ENCODE results near the gene ROBO2. TPM values are rescaled to one million over a fixed set of nuclear protein-coding genes. Genes with fewer than 3 reads are reported as not detected.

Gene ROBO2
- total RNA-seq, 2 donors from 2014 or later: not detected

- DNase-seq (ENCODE audit: low spot score): no peak
- Mint-ChIP-seq H3K36me3 (no peaks in the 10 kb centered on the region), H3K27me3 (no peaks in the 10 kb centered on the region), H3K27ac (no peak overlapping the region), H3K4me1 (ENCODE audit: low read depth in 2 of 2) (no peaks in the 10 kb centered on the region), H3K9me3 (peaks cover 4% of the 10 kb centered on the region), H3K4me3 (no peak overlapping the region)
- ATAC-seq: no peak
Observed at GRCh38 chr3:77446761-77447160, 406.9 kb downstream of the ROBO2 start.

GRCh38 chr3:77449459-77450350, 409.8 kb downstream of the ROBO2 start:
- DNase-seq (ENCODE audit: low spot score): no peak
- Mint-ChIP-seq H3K27me3 (no peaks in the 10 kb centered on the region), H3K4me1 (ENCODE audit: low read depth in 2 of 2) (no peaks in the 10 kb centered on the region), H3K4me3 (no peak overlapping the region), H3K9me3 (no peaks in the 10 kb centered on the region), H3K27ac (no peak overlapping the region), H3K36me3 (no peaks in the 10 kb centered on the region)
- no peak for ATAC-seq

DNA sequence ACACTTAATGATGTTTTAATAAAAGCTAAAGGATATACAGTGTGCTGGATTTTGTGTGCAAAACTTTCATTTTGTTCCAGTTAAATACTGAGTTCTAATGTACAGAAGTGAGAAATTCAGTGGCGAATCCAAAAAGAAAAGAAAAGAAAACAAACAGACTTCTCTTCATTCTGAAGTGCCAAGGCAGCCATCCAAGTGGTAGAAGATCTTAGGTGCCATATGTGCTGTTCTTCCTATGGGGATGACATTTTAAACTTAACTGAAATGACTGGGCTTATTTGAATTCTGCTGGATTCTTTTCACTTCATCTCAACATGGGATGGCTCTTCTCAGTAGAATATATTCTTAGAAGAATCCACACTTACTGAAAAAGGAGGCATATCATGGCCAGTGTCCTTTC, 416.5 kb downstream of the ROBO2 start:
- no peak for DNase-seq (ENCODE audit: low spot score)
- Mint-ChIP-seq H3K27ac (no peak overlapping the region), H3K36me3 (peaks cover 6% of the 10 kb centered on the region), H3K4me1 (ENCODE audit: low read depth in 2 of 2) (no peaks in the 10 kb centered on the region), H3K9me3 (peaks cover 11% of the 10 kb centered on the region), H3K4me3 (no peak overlapping the region), H3K27me3 (no peaks in the 10 kb centered on the region)
- no peak for ATAC-seq

- H3K9me3 Mint-ChIP-seq: peaks cover 11% of the 10 kb centered on the region
- no peaks in the 10 kb centered on the region for H3K4me1 Mint-ChIP-seq (ENCODE audit: low read depth in 2 of 2)
- H3K27me3 Mint-ChIP-seq: no peaks in the 10 kb centered on the region
- DNase-seq (ENCODE audit: low spot score): no peak
- H3K4me3 Mint-ChIP-seq: no peak overlapping the region
- no peak for ATAC-seq
- peaks cover 6% of the 10 kb centered on the region for H3K36me3 Mint-ChIP-seq
- no peak overlapping the region for H3K27ac Mint-ChIP-seq
Observed at GRCh38 chr3:77456906-77457305, 417.0 kb downstream of the ROBO2 start.

DNA sequence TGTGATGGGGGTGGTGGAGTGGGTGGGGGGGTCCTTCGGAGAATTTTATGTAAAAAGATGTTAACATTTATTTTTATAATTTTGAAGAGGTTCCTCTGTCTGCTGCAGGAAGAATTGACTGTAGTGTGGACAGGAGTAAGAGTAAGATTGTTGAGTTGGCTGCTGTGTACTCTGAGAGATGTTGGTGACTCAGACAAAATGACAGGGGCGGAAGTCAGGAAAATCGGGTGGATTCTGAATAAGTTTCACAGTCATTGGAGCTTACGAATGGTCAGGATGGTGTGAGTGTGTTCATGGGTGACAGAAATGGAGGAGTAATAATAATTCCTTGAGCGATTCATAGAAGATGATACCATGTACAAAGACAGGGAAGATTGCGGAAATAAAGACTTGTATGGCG, 420.0 kb downstream of the ROBO2 start:
- H3K4me3 Mint-ChIP-seq: no peak overlapping the region
- H3K36me3 Mint-ChIP-seq: peaks cover 6% of the 10 kb centered on the region
- no peak for ATAC-seq
- H3K27me3 Mint-ChIP-seq: no peaks in the 10 kb centered on the region
- H3K9me3 Mint-ChIP-seq: peaks cover 18% of the 10 kb centered on the region
- H3K27ac Mint-ChIP-seq: no peak overlapping the region
- H3K4me1 Mint-ChIP-seq (ENCODE audit: low read depth in 2 of 2): no peaks in the 10 kb centered on the region
- no peak for DNase-seq (ENCODE audit: low spot score)

DNA sequence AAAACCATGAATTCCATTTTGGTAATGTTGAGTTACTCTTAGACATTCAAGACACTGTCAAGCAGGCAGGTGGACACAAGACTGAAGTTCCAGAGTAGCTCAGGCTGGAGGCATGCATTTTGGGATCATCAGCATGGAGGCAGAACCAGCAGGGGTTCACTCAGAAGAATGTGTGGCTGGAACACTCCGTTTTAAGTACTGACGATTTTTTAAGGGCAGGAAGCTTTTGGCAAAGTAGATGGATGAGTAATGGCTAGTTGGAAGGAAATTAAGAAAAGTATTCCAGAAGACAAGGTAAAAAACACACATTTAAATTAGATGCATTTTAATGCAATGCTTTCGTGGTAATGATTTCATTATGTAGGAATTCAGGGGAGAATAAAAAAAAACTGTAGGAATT, 420.4 kb downstream of the ROBO2 start:
- Mint-ChIP-seq H3K9me3 (peaks cover 18% of the 10 kb centered on the region), H3K27me3 (no peaks in the 10 kb centered on the region), H3K4me1 (ENCODE audit: low read depth in 2 of 2) (no peaks in the 10 kb centered on the region), H3K4me3 (no peak overlapping the region), H3K36me3 (peaks cover 6% of the 10 kb centered on the region), H3K27ac (no peak overlapping the region)
- DNase-seq (ENCODE audit: low spot score) (no peak), ATAC-seq (no peak)

DNA sequence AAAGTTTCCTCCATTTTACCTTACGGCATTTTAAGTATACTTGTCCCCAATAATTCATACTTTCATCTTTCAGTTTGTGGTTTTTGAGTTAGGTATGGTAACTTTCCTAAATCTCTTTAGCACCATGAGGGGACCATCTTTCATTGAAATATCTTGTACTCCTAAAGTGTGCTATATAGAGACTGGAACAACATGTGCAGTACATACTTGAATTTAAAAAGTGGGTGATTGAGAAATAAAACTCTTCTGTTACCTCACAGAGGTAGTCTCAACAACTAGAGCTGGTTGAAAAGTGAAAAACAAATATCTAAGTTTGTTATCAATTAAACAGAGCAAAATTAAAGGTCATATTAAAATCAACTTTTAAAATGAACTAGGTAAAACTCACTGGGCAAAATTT, 423.1 kb downstream of the ROBO2 start:
- no peak overlapping the region for H3K4me3 Mint-ChIP-seq
- ATAC-seq (no peak), DNase-seq (ENCODE audit: low spot score) (no peak)
- peaks cover 12% of the 10 kb centered on the region for H3K36me3 Mint-ChIP-seq
- H3K27me3 Mint-ChIP-seq: no peaks in the 10 kb centered on the region
- H3K4me1 Mint-ChIP-seq (ENCODE audit: low read depth in 2 of 2): no peaks in the 10 kb centered on the region
- peaks cover 25% of the 10 kb centered on the region for H3K9me3 Mint-ChIP-seq
- H3K27ac Mint-ChIP-seq: no peak overlapping the region

- Mint-ChIP-seq H3K4me3 (no peak overlapping the region), H3K36me3 (peaks cover 11% of the 10 kb centered on the region), H3K27ac (no peak overlapping the region), H3K9me3 (peaks cover 25% of the 10 kb centered on the region), H3K4me1 (ENCODE audit: low read depth in 2 of 2) (no peaks in the 10 kb centered on the region), H3K27me3 (no peaks in the 10 kb centered on the region)
- no peak for DNase-seq (ENCODE audit: low spot score)
- no peak for ATAC-seq
Observed at GRCh38 chr3:77464111-77464688, 424.3 kb downstream of the ROBO2 start.

- Mint-ChIP-seq H3K27me3 (no peaks in the 10 kb centered on the region), H3K4me3 (no peak overlapping the region), H3K4me1 (ENCODE audit: low read depth in 2 of 2) (no peaks in the 10 kb centered on the region), H3K36me3 (peaks cover 6% of the 10 kb centered on the region), H3K27ac (no peak overlapping the region), H3K9me3 (peaks cover 22% of the 10 kb centered on the region)
- ATAC-seq (no peak), DNase-seq (ENCODE audit: low spot score) (no peak)
Observed at GRCh38 chr3:77466562-77467115, 426.7 kb downstream of the ROBO2 start.

- H3K4me3 Mint-ChIP-seq: no peak overlapping the region
- H3K9me3 Mint-ChIP-seq: peaks cover 21% of the 10 kb centered on the region
- no peak for ATAC-seq
- H3K27ac Mint-ChIP-seq: no peak overlapping the region
- no peak for DNase-seq (ENCODE audit: low spot score)
- H3K4me1 Mint-ChIP-seq (ENCODE audit: low read depth in 2 of 2): no peaks in the 10 kb centered on the region
- H3K27me3 Mint-ChIP-seq: no peaks in the 10 kb centered on the region
- peaks cover 6% of the 10 kb centered on the region for H3K36me3 Mint-ChIP-seq
Observed at GRCh38 chr3:77467702-77468625, 428.1 kb downstream of the ROBO2 start.

- DNase-seq (ENCODE audit: low spot score) (no peak), ATAC-seq (no peak)
- no peak overlapping the region for H3K4me3 Mint-ChIP-seq
- H3K9me3 Mint-ChIP-seq: peaks cover 20% of the 10 kb centered on the region
- peaks cover 6% of the 10 kb centered on the region for H3K36me3 Mint-ChIP-seq
- no peaks in the 10 kb centered on the region for H3K27me3 Mint-ChIP-seq
- no peak overlapping the region for H3K27ac Mint-ChIP-seq
- no peaks in the 10 kb centered on the region for H3K4me1 Mint-ChIP-seq (ENCODE audit: low read depth in 2 of 2)
Observed at GRCh38 chr3:77468626-77469020, 428.7 kb downstream of the ROBO2 start.

DNA sequence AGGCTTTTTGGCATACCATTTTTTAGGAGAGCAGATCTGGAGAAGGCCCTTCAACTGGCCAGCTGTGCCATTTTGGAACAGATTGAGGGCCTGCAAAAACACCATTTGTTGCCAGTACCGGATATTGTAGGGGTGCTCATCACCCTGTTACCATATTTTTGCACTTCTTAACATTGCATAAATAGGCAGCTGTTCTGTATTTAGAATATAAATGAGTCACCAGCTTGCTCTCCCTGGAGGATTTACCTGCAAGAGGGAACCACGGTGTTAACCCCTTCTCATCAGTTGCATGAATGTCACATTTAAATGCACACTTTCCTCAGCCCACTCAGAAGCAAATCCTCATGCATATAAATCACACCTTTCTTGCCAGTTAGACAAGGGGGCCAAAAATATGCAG, 435.6 kb downstream of the ROBO2 start:
- Mint-ChIP-seq H3K9me3 (peaks cover 23% of the 10 kb centered on the region), H3K27me3 (no peaks in the 10 kb centered on the region), H3K4me1 (ENCODE audit: low read depth in 2 of 2) (no peaks in the 10 kb centered on the region), H3K36me3 (no peaks in the 10 kb centered on the region), H3K27ac (no peak overlapping the region), H3K4me3 (no peak overlapping the region)
- no peak for DNase-seq (ENCODE audit: low spot score)
- no peak for ATAC-seq

DNA sequence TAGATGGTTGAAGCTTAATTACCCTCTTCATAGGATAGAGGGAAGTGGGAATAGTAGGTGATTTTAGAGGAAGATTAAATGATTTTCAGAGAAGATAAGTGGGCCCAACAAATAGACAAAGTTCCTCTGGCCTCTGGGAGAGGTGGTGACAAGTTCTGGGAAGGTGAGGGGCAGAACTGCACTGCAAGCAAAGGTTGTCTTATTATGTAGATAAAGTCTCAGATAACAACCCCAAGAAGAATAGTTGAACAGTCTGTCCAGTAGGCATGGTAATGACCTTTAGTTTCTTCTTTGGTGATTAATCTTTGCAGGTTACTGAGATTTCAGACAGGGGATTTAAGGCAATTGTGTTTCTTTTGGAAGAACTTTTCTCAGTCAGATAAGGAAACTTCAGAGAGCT, 439.1 kb downstream of the ROBO2 start:
- Mint-ChIP-seq H3K9me3 (peaks cover 17% of the 10 kb centered on the region), H3K4me3 (no peak overlapping the region), H3K36me3 (no peaks in the 10 kb centered on the region), H3K4me1 (ENCODE audit: low read depth in 2 of 2) (no peaks in the 10 kb centered on the region), H3K27ac (no peak overlapping the region), H3K27me3 (no peaks in the 10 kb centered on the region)
- ATAC-seq (no peak), DNase-seq (ENCODE audit: low spot score) (no peak)
